ENCODE data around the gene RPS5.

DNA sequence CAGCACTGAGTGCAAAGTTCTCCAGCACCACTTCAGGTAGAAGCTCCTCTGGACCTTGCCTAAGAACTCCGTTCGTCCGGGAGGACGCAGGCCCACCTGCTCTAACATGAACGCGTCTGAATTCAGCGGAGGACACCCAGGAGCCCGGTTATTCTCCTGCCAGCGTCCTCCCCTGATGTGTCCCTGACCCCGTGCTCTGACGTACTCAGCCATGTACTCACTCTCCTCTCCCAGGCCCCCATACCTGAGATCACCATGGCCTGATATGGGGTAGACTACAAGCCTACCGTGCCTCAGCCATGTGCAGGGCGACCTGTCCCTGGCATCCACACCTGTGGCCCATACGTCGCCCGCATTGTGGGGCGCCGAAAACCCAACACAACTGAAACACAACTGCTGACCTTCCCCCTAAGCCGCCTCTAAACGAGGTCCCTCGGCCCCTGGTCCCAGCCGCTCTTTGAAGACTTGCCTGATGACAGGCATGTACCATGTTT, 20.6 kb downstream of the RPS5 start:
- TF ChIP-seq, protein P1, sequence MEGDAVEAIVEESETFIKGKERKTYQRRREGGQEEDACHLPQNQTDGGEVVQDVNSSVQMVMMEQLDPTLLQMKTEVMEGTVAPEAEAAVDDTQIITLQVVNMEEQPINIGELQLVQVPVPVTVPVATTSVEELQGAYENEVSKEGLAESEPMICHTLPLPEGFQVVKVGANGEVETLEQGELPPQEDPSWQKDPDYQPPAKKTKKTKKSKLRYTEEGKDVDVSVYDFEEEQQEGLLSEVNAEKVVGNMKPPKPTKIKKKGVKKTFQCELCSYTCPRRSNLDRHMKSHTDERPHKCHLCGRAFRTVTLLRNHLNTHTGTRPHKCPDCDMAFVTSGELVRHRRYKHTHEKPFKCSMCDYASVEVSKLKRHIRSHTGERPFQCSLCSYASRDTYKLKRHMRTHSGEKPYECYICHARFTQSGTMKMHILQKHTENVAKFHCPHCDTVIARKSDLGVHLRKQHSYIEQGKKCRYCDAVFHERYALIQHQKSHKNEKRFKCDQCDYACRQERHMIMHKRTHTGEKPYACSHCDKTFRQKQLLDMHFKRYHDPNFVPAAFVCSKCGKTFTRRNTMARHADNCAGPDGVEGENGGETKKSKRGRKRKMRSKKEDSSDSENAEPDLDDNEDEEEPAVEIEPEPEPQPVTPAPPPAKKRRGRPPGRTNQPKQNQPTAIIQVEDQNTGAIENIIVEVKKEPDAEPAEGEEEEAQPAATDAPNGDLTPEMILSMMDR (IDR thresholded peaks at IDR 0.05; ENCODE audit: borderline replicate concordance, extremely low read depth, low read length, poor library complexity, severe bottlenecking): no peak
- no peak for TF ChIP-seq EZH2 (IDR thresholded peaks at IDR 0.05; ENCODE audit: borderline replicate concordance, low read depth, low read length, severe bottlenecking)
